Measurements from ENCODE around the gene LRMDA. TPM values are rescaled to one million over a fixed set of nuclear protein-coding genes. Genes with fewer than 3 reads are reported as not detected.

LRMDA gene
- total RNA-seq, 1 donor from 2014 or later = 0.19 TPM

DNA sequence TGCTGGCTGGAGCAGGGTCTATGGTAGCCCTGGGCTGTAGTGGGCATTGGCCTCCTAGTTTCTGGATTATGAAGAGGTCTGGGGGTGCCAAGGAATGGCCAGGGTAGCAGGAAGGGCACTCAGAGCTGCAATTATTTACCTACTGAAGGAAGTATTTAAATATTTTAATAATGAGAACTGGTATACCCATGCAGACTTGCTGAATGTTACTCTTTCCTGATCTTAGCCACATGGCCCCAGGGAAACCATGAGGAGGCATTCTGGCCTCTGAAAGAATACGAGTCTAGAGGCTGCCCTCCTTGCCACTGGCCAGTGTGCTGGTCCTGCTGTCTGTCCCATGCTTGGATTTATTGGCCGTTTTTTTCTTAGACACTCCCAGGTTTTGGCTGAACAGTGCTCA lies 599.7 kb downstream of the LRMDA start:
- no peak overlapping the region for H3K27ac Mint-ChIP-seq (ENCODE audit: unreplicated experiment)
- H3K4me1 Mint-ChIP-seq (ENCODE audit: unreplicated experiment) = peaks cover 11% of the 10 kb centered on the region
- no peaks in the 10 kb centered on the region for H3K36me3 Mint-ChIP-seq (ENCODE audit: unreplicated experiment)
- TF ChIP-seq CTCF (IDR thresholded peaks at IDR 0.05) = no peak
- no peak overlapping the region for H3K4me3 Mint-ChIP-seq (ENCODE audit: unreplicated experiment)
- no peak for DNase-seq (ENCODE audit: extremely low spot score, unreplicated experiment)
- no peaks in the 10 kb centered on the region for H3K9me3 Mint-ChIP-seq (ENCODE audit: unreplicated experiment)
- H3K27me3 Mint-ChIP-seq (ENCODE audit: unreplicated experiment) = peaks cover 40% of the 10 kb centered on the region

- H3K4me3 Mint-ChIP-seq (ENCODE audit: unreplicated experiment) = no peak overlapping the region
- no peak for TF ChIP-seq CTCF (IDR thresholded peaks at IDR 0.05)
These were observed 600.6 kb downstream of the LRMDA start for GRCh38 chr10:76031769-76032699.

GRCh38 chr10:76032700-76033039 lies 601.2 kb downstream of the LRMDA start:
- H3K36me3 Mint-ChIP-seq (ENCODE audit: unreplicated experiment) = no peaks in the 10 kb centered on the region

More at GRCh38 chr10:76031769-76032699, 600.6 kb downstream of the LRMDA start:
- H3K36me3 Mint-ChIP-seq (ENCODE audit: unreplicated experiment) = no peaks in the 10 kb centered on the region
- H3K9me3 Mint-ChIP-seq (ENCODE audit: unreplicated experiment) = no peaks in the 10 kb centered on the region
- H3K27ac Mint-ChIP-seq (ENCODE audit: unreplicated experiment) = no peak overlapping the region
- H3K4me1 Mint-ChIP-seq (ENCODE audit: unreplicated experiment) = peaks cover 15% of the 10 kb centered on the region
- no peak for DNase-seq (ENCODE audit: extremely low spot score, unreplicated experiment)
- peaks cover 33% of the 10 kb centered on the region for H3K27me3 Mint-ChIP-seq (ENCODE audit: unreplicated experiment)

GRCh38 chr10:76033457-76034196 lies 602.2 kb downstream of the LRMDA start:
- no peak overlapping the region for H3K27ac Mint-ChIP-seq (ENCODE audit: unreplicated experiment)
- H3K4me1 Mint-ChIP-seq (ENCODE audit: unreplicated experiment) = peaks cover 15% of the 10 kb centered on the region
- peaks cover 17% of the 10 kb centered on the region for H3K27me3 Mint-ChIP-seq (ENCODE audit: unreplicated experiment)
- no peak for DNase-seq (ENCODE audit: extremely low spot score, unreplicated experiment)
- no peak overlapping the region for H3K4me3 Mint-ChIP-seq (ENCODE audit: unreplicated experiment)
- no peaks in the 10 kb centered on the region for H3K36me3 Mint-ChIP-seq (ENCODE audit: unreplicated experiment)
- TF ChIP-seq CTCF (IDR thresholded peaks at IDR 0.05) = no peak
- H3K9me3 Mint-ChIP-seq (ENCODE audit: unreplicated experiment) = peaks cover 3% of the 10 kb centered on the region

More at GRCh38 chr10:76032700-76033039, 601.2 kb downstream of the LRMDA start:
- Mint-ChIP-seq H3K9me3 (ENCODE audit: unreplicated experiment) (no peaks in the 10 kb centered on the region), H3K4me1 (ENCODE audit: unreplicated experiment) (peaks cover 15% of the 10 kb centered on the region), H3K4me3 (ENCODE audit: unreplicated experiment) (no peak overlapping the region), H3K27me3 (ENCODE audit: unreplicated experiment) (peaks cover 26% of the 10 kb centered on the region), H3K27ac (ENCODE audit: unreplicated experiment) (no peak overlapping the region)
- TF ChIP-seq CTCF (IDR thresholded peaks at IDR 0.05) = no peak
- no peak for DNase-seq (ENCODE audit: extremely low spot score, unreplicated experiment)
